OCI-LY7 (cell line): ENCODE data around the gene MMP24OS.

Experiments
- CTCF ChIP-seq: fragments of 200-600 bp; sonication (generic); conservative IDR thresholded peaks from 2 replicates; pipeline ENCODE4 v1.5.1; 2014; ENCODE audit warnings: mild to moderate bottlenecking, antibody characterized with exemption, low read length, moderate library complexity, mixed read lengths
- EZH2phosphoT487 ChIP-seq: fragments of 200-600 bp; sonication (generic); IDR thresholded peaks from 2 replicates; pipeline ENCODE4 v1.6.1; 2018; ENCODE audit warnings: low read depth, borderline replicate concordance, mild to moderate bottlenecking, mixed run types, antibody characterized with exemption, low read length, moderate library complexity, mixed read lengths

GRCh38 chr20:35276408-35276807, 1.5 kb downstream of the MMP24OS start:
- no peak for TF ChIP-seq CTCF
- TF ChIP-seq EZH2phosphoT487 = no peak
